GM19240 (cell line): ENCODE results near the gene SOWAHB.

ENCODE experiments used
- DNase-seq: peaks from one replicate; pipeline ENCODE4 v3.0.0; 2011; ENCODE audit warnings: low spot score; ENCODE audit not compliant: insufficient read length

SOWAHB gene

DNA sequence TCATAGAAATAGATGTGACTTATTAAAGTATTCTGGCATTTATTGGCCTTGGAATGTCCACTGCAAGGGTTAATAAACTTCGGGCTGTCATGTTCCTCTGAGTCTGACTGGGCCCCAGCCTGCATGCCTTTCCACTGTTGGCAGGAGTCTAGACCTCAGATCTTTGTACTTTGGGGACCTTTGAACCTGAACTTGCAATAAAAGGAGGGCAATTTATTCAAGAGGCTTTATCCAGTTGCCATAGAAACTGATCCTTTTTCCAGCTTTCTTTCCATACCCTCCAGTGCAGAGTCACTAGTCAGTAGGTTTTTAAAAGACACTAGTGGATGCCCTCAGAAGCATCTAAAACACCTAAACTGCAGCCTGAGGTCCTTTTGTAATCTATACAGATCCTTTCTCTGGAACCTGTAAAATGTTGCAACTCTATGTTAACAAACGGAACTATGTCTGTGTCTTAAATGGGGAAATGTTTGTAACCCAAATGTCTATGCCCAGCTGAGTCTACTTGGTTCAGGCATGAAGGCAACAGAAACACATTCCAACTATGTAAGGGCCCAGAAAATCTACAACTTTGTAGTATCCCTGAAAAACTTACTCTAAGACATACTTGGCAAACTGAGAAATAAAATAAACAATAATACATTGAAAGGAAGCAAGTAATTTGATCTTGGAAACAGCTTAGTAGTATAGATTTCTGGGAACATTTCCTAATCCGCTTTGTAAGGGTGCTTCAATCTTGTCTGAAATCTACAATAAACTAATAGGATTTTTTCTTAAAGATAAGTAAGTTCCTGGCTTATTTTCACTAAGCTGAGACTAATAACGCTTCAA lies 41.5 kb downstream of the SOWAHB start:
- no peak for DNase-seq

DNA sequence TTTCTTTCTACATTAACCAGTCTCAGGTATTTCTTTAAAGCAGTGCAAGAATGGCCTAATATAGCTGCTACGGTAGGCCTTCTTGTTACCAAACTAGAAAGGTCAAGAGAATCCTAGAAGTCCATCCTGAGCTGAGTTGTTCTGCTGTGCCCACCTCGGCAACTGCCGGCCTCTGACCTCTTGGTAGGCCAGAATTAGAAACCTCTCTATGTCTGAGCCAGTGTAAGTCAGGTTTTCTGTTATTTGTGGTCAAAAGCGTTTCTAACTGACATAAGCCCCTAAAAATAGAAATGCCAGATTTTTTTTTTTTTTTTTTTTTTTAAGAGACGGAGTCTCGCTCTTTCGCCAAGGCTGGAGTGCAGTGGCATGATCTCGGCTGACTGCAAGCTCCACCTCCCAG lies 43.1 kb downstream of the SOWAHB start:
- no peak for DNase-seq

- no peak for DNase-seq
These were observed 46.6 kb downstream of the SOWAHB start for GRCh38 chr4:76851375-76851774.

DNA sequence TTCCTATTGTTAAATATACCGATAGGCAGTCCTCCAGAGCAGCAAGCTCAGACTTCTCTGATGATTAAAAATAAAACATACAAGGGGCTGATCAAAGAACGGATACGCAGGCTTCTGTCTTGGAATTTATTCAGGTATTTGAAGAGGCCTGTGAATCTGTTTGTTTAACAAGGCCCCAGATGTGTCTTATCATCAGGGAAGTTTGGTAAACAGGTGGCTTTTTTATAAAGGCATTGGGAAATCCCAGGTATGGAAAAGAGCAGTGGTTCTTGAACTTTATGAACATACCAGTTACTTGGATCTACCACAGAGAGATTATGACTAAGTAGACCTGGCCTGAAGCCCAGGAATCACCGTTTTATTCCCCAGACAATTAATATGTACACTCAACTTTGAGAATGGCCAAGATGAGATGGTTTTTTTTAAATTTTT lies 47.9 kb downstream of the SOWAHB start:
- DNase-seq = no peak
